Endothelial cell of umbilical vein (primary cell): ENCODE data around the gene SKAP1. TPM values are rescaled to one million over a fixed set of nuclear protein-coding genes. Genes with fewer than 3 reads are reported as not detected.

Source experiments
- BruUV-seq: library from RNA; stranded (reverse); fragments of 400-500 nt; replicated peaks from 2 replicates; lab custom pipeline; 2021; lab: Mats Ljungman, UMichigan
- CTCF ChIA-PET: fragments of 300-600, 350-600 bp; sonication (Branson Sonifier 250); formaldehyde crosslinking; loops from one replicate; lab custom pipeline; 2021; ENCODE audit warnings: antibody characterized with exemption, inconsistent platforms; lab: Charles Lee
- POLR2A ChIA-PET: fragments of 300-600, 350-600 bp; sonication (Branson Sonifier 250); formaldehyde crosslinking; loops from one replicate; lab custom pipeline; 2021; ENCODE audit warnings: antibody characterized with exemption, inconsistent platforms; lab: Charles Lee
- DNase-seq: peaks from one replicate; pipeline ENCODE4 v3.0.0-alpha.2; 2011; ENCODE audit warnings: low read depth, low spot score
- FAIRE-seq: peaks from 2 replicates; lab custom pipeline; 2011; peaks lifted over from hg19 to GRCh38; lab: Jason Lieb, UNC
- H2AFZ ChIP-seq: 2 replicates; pipeline ENCODE4 v1.6.0; 2012; ENCODE audit warnings: low read depth, low read length, control low read depth, inconsistent platforms
- H3K27ac ChIP-seq: 2 replicates; pipeline ENCODE4 v1.5.1; 2011; ENCODE audit warnings: low read depth, mild to moderate bottlenecking, control low read depth, low read length, moderate library complexity; ENCODE audit not compliant: insufficient read depth
- H3K27me3 ChIP-seq, 2 experiments: 2 replicates each; pipeline versions ENCODE4 v1.6.0 to v1.6.1; 2011; ENCODE audit warnings: low read length in 2 of 2, mixed read lengths in 1 of 2; ENCODE audit not compliant: control insufficient read depth in 2 of 2, insufficient read depth in 2 of 2
- H3K36me3 ChIP-seq, 2 experiments: 2 replicates in 1 of 2; 3 replicates in 1 of 2; pipeline ENCODE4 v1.5.1; 2011; ENCODE audit warnings: low read length in 2 of 2, mild to moderate bottlenecking in 1 of 2, moderate library complexity in 1 of 2; ENCODE audit not compliant: control insufficient read depth in 2 of 2, insufficient read depth in 2 of 2; ENCODE audit errors: extremely low read depth in 1 of 2
- H3K4me1 ChIP-seq: 3 replicates; pipeline ENCODE4 v1.5.1; 2011; ENCODE audit warnings: mild to moderate bottlenecking, low read length; ENCODE audit not compliant: control insufficient read depth, insufficient read depth; ENCODE audit errors: extremely low read depth
- H3K4me2 ChIP-seq: 2 replicates; pipeline ENCODE4 v1.6.1; 2011; ENCODE audit warnings: low read length, control low read depth, mixed read lengths; ENCODE audit not compliant: insufficient read depth
- H3K4me3 ChIP-seq, 3 experiments: fragments of 200-600 bp in 1 of 3; sonication (generic), shearing (Covaris generic) in 1 of 3; replicated peaks in 1 of 3; 2 replicates each; pipeline ENCODE4 v1.5.1; 2011 to 2016; ENCODE audit warnings: control low read depth in 3 of 3, low read length in 3 of 3, mild to moderate bottlenecking in 2 of 3, inconsistent platforms in 1 of 3, low read depth in 1 of 3, moderate library complexity in 1 of 3; ENCODE audit not compliant: insufficient read depth in 1 of 3
- H3K79me2 ChIP-seq: 2 replicates; pipeline ENCODE4 v1.6.0; 2012; ENCODE audit warnings: low read length, inconsistent platforms; ENCODE audit not compliant: control insufficient read depth, insufficient read depth
- H3K9ac ChIP-seq: replicated peaks from 2 replicates; pipeline ENCODE3; 2011; ENCODE audit warnings: low read length, control low read depth; ENCODE audit not compliant: insufficient read depth; ENCODE audit errors: extremely low read depth
- H3K9me1 ChIP-seq: replicated peaks from 3 replicates; pipeline ENCODE4 v1.6.0; 2011; ENCODE audit warnings: mild to moderate bottlenecking, low read length; ENCODE audit not compliant: control insufficient read depth, insufficient read depth; ENCODE audit errors: extremely low read depth
- H3K9me3 ChIP-seq: replicated peaks from 2 replicates; pipeline ENCODE4 v1.5.1; 2012; ENCODE audit warnings: low read length, inconsistent platforms; ENCODE audit not compliant: control insufficient read depth, insufficient read depth
- H4K20me1 ChIP-seq: replicated peaks from 2 replicates; pipeline ENCODE3; 2011; ENCODE audit warnings: mild to moderate bottlenecking, low read length; ENCODE audit not compliant: control insufficient read depth, insufficient read depth; ENCODE audit errors: extremely low read depth
- CTCF ChIP-seq, 2 donors: IDR thresholded peaks; 1 replicate in 1 of 2; 2 replicates in 1 of 2; pipeline ENCODE4 v1.5.1; 2011; ENCODE audit warnings: low read length in 2 of 2, mild to moderate bottlenecking in 2 of 2, moderate library complexity in 2 of 2, control low read depth in 1 of 2, inconsistent platforms in 1 of 2, low read depth in 1 of 2; ENCODE audit not compliant: insufficient read depth in 1 of 2; ENCODE audit errors: extremely low read depth in 1 of 2
- EZH2 ChIP-seq: IDR thresholded peaks from 2 replicates; pipeline ENCODE4 v1.6.1; 2012; ENCODE audit warnings: borderline replicate concordance, low read depth, mild to moderate bottlenecking, moderate library complexity, low read length, inconsistent platforms; ENCODE audit not compliant: severe bottlenecking
- FOS ChIP-seq: IDR thresholded peaks from 2 replicates; pipeline ENCODE4 v1.6.1; 2011; ENCODE audit warnings: mild to moderate bottlenecking, low read length, moderate library complexity, borderline replicate concordance; ENCODE audit not compliant: insufficient read depth
- GATA2 ChIP-seq: IDR thresholded peaks from 2 replicates; pipeline ENCODE4 v1.7.0; 2011; ENCODE audit warnings: low read depth, mild to moderate bottlenecking, moderate library complexity, mixed read lengths, low read length; ENCODE audit not compliant: insufficient read length, insufficient read depth
- JUN ChIP-seq: IDR thresholded peaks from 2 replicates; pipeline ENCODE4 v1.6.1; 2011; ENCODE audit warnings: borderline replicate concordance, low read depth; ENCODE audit not compliant: insufficient read length, insufficient read depth
- MAX ChIP-seq: IDR thresholded peaks from 2 replicates; pipeline ENCODE4 v1.6.1; 2011; ENCODE audit not compliant: insufficient read depth, insufficient read length
- MYC ChIP-seq: IDR thresholded peaks from one replicate; pipeline ENCODE4 v1.6.1; 2011; ENCODE audit warnings: mild to moderate bottlenecking, low read depth, low read length
- POLR2A ChIP-seq: IDR thresholded peaks from 2 replicates; pipeline ENCODE4 v1.6.1; 2012; ENCODE audit warnings: low read depth, mild to moderate bottlenecking, control low read depth, low read length
- POLR2AphosphoS5 ChIP-seq: IDR thresholded peaks from 2 replicates; pipeline ENCODE4 v1.6.1; 2012; ENCODE audit warnings: low read depth, mild to moderate bottlenecking, control low read depth, low read length, moderate library complexity; ENCODE audit not compliant: insufficient read depth
- dilution Hi-C: fragments of 300-500 bp; cut with MboI; formaldehyde crosslinking; loops from one replicate; pipeline ENCODE4 v1.15.0; 2019; ENCODE audit warnings: low sequenced_read_pairs; ENCODE audit not compliant: extremely low pct_ligation_motif_present
- intact Hi-C: fragments of 100-400 bp; cut with micrococcal nuclease; formaldehyde crosslinking; loops from one replicate; pipeline ENCODE4 v1.10.0; 2022
- polyA plus RNA-seq, 4 experiments: library from polyadenylated mRNA; depleted of rRNA in 3 of 4; stranded (reverse) in 3 of 4; unstranded in 1 of 4; fragments of >200 nt; gene quantifications; 2 replicates each; pipeline versions ENCODE4 v1.2.1 to v1.2.3, GENCODE V29; 2011 to 2012; ENCODE audit warnings: missing spikeins in 1 of 4
- total RNA-seq: library from RNA; stranded (reverse); gene quantifications from 2 replicates; pipeline ENCODE4 v1.2.3, GENCODE V29; 2021

SKAP1 gene
- total and polyA plus RNA-seq, 2 donors (not counting 3 experiments of a cell fraction or from before 2014, with no cell fraction given) = 0.75 TPM; not detected in 1

GRCh38 chr17:48239603-48239995, 190.4 kb downstream of the SKAP1 start:
- intact Hi-C loops = no loop called here
- Histone ChIP-seq H3K4me1 (peaks cover 89% of the 10 kb centered on the region), H3K27ac (peak overlapping the region; percentile 90), H3K36me3 (no peaks in the 10 kb centered on the region), H3K9me1 (no peaks in the 10 kb centered on the region), H3K79me2 (no peaks in the 10 kb centered on the region), H3K9ac (peak overlapping the region; percentile 74), H2AFZ (no peak overlapping the region), H3K9me3 (no peaks in the 10 kb centered on the region), H4K20me1 (no peaks in the 10 kb centered on the region), H3K4me3 (no peak overlapping the region), H3K4me2 (peak overlapping the region; percentile 50), H3K27me3 (no peaks in the 10 kb centered on the region)
- ChIA-PET CTCF (interaction anchor here (1.0 to 20.0 kb wide), 4 partner anchors 10 to 24 kb away, joined by 3 to 289 read pairs (median 12); no protein-coding TSS in a partner anchor), POLR2A (no interaction called here)
- BruUV-seq = no TSS peak
- dilution Hi-C loops = no loop called here
- DNase-seq (no peak), FAIRE-seq (no peak)
- no peak for TF ChIP-seq FOS
- no peak for TF ChIP-seq GATA2
- TF ChIP-seq POLR2AphosphoS5 = no peak
- no peak for TF ChIP-seq JUN

GRCh38 chr17:48238933-48239602, 190.9 kb downstream of the SKAP1 start:
- Histone ChIP-seq H3K9me3 (no peaks in the 10 kb centered on the region), H4K20me1 (no peaks in the 10 kb centered on the region), H3K27ac (peak overlapping the region; percentile 90), H2AFZ (no peak overlapping the region), H3K4me1 (peaks cover 86% of the 10 kb centered on the region), H3K4me2 (no peak overlapping the region), H3K4me3 (no peak overlapping the region), H3K9me1 (no peaks in the 10 kb centered on the region), H3K79me2 (no peaks in the 10 kb centered on the region), H3K9ac (peak overlapping the region; percentile 74), H3K36me3 (no peaks in the 10 kb centered on the region), H3K27me3 (no peaks in the 10 kb centered on the region)
- TF ChIP-seq POLR2AphosphoS5 = no peak
- no peak for TF ChIP-seq CTCF (IDR thresholded peaks at IDR 0.05; ENCODE audit: extremely low read depth in 1 of 2, insufficient read depth in 1 of 2, low read depth in 1 of 2, low read length in 2 of 2)
- no peak for TF ChIP-seq GATA2
- TF ChIP-seq MYC = no peak
- no peak for TF ChIP-seq JUN
- no peak for TF ChIP-seq EZH2
- no peak for TF ChIP-seq POLR2A
- TF ChIP-seq FOS = no peak
- no peak for TF ChIP-seq MAX
- BruUV-seq = no TSS peak
- intact Hi-C loops (no loop called here), dilution Hi-C loops (no loop called here)
- CTCF ChIA-PET = interaction anchor here (0.5 to 20.0 kb wide), 7 partner anchors 10 to 119 kb away, joined by 3 to 289 read pairs (median 4); no protein-coding TSS in a partner anchor
- POLR2A ChIA-PET = no interaction called here
- FAIRE-seq (no peak), DNase-seq (no peak)
